HT-29 (cell line): ENCODE measurements around the gene AKAP13. TPM values are rescaled to one million over a fixed set of nuclear protein-coding genes. Genes with fewer than 3 reads are reported as not detected.

ENCODE experiments used
- DNase-seq: peaks from one replicate; pipeline ENCODE4 v3.0.0-alpha.2; 2015; ENCODE audit warnings: low spot score
- total RNA-seq: library from RNA; depleted of rRNA; stranded (reverse); fragments of >200 nt; shearing (Covaris generic); gene quantifications from 2 replicates; pipeline ENCODE4 v1.2.3, GENCODE V29; 2014

AKAP13 gene
- total RNA-seq, 1 experiment from 2014 or later: 108 TPM

- DNase-seq: no peak
These were observed 119.0 kb downstream of the AKAP13 start for GRCh38 chr15:85499371-85499887.

GRCh38 chr15:85500060-85500708, 119.8 kb downstream of the AKAP13 start:
- no peak for DNase-seq

- no peak for DNase-seq
These were observed 120.3 kb downstream of the AKAP13 start for GRCh38 chr15:85500729-85501128.

- no peak for DNase-seq
These were observed 121.2 kb downstream of the AKAP13 start for GRCh38 chr15:85501574-85501973.

GRCh38 chr15:85503151-85503799, 122.9 kb downstream of the AKAP13 start:
- DNase-seq: no peak

- DNase-seq: peak; percentile 92
These were observed 124.6 kb downstream of the AKAP13 start for GRCh38 chr15:85504749-85505676.

GRCh38 chr15:85507114-85507513, 126.7 kb downstream of the AKAP13 start:
- DNase-seq: no peak

- DNase-seq: no peak
These were observed 129.6 kb downstream of the AKAP13 start for GRCh38 chr15:85509973-85510372.

- no peak for DNase-seq
These were observed 134.0 kb downstream of the AKAP13 start for GRCh38 chr15:85514413-85514812.

GRCh38 chr15:85515212-85515611, 134.8 kb downstream of the AKAP13 start:
- peak; percentile 45 for DNase-seq

GRCh38 chr15:85517086-85517485, 136.7 kb downstream of the AKAP13 start:
- no peak for DNase-seq

- DNase-seq: no peak
These were observed 138.8 kb downstream of the AKAP13 start for GRCh38 chr15:85518979-85519761.

GRCh38 chr15:85520650-85521049, 140.2 kb downstream of the AKAP13 start:
- no peak for DNase-seq

- DNase-seq: no peak
These were observed 143.1 kb downstream of the AKAP13 start for GRCh38 chr15:85523530-85523929.

GRCh38 chr15:85525755-85526154, 145.4 kb downstream of the AKAP13 start:
- no peak for DNase-seq

GRCh38 chr15:85527895-85528294, 147.5 kb downstream of the AKAP13 start:
- peak; percentile 46 for DNase-seq

GRCh38 chr15:85530079-85530478, 149.7 kb downstream of the AKAP13 start:
- no peak for DNase-seq

GRCh38 chr15:85531083-85531482, 150.7 kb downstream of the AKAP13 start:
- DNase-seq: no peak

- no peak for DNase-seq
These were observed 152.3 kb downstream of the AKAP13 start for GRCh38 chr15:85532689-85533088.

GRCh38 chr15:85534031-85534430, 153.6 kb downstream of the AKAP13 start:
- DNase-seq: no peak
